HG03280 (cell line): ENCODE measurements around the gene EVC.
"Not testable (repeated sequence)": the region's sequence is repeated elsewhere in the genome, so short reads cannot be mapped to it uniquely, and the experiment has no call there.

Experiments used
- ATAC-seq: cut with Tn5 transposase; IDR thresholded peaks from one replicate; pipeline ENCODE4 v1.9.1; 2021; ENCODE audit warnings: mild to moderate bottlenecking, moderate library complexity; ENCODE audit not compliant: unreplicated experiment

EVC gene

GRCh38 chr4:5707778-5708448, 3.1 kb upstream of the EVC start:
- ATAC-seq, result peak; percentile 20

GRCh38 chr4:5708449-5709206, 2.4 kb upstream of the EVC start, which contains the start of gene EVC2:
Gene EVC2, minus strand, starts transcription at chr4:5708559. Its CDS starts 46 bp downstream, at chr4:5708513.
- ATAC-seq, result peak; percentile 31

- no peak for ATAC-seq
These were observed 1.8 kb upstream of the EVC start for GRCh38 chr4:5709207-5709575.

- ATAC-seq, result no peak
These were observed 688 bp upstream of the EVC start for GRCh38 chr4:5710065-5710960.

GRCh38 chr4:5711479-5712184, 631 bp downstream of the EVC start:
- no peak for ATAC-seq

GRCh38 chr4:5712517-5712916, 1.5 kb downstream of the EVC start:
- peak; percentile 34 for ATAC-seq

- ATAC-seq, result no peak
These were observed 1.9 kb downstream of the EVC start for GRCh38 chr4:5712931-5713330.

GRCh38 chr4:5713861-5714260, 2.9 kb downstream of the EVC start:
- no peak for ATAC-seq

- ATAC-seq, result no peak
These were observed 4.4 kb downstream of the EVC start for GRCh38 chr4:5715357-5715756.

GRCh38 chr4:5716391-5716790, 5.4 kb downstream of the EVC start:
- ATAC-seq, result no peak

GRCh38 chr4:5717449-5718158, 6.6 kb downstream of the EVC start:
- ATAC-seq, result no peak

- ATAC-seq, result no peak
These were observed 7.4 kb downstream of the EVC start for GRCh38 chr4:5718411-5718810.

- peak; percentile 73 for ATAC-seq
These were observed 8.5 kb downstream of the EVC start for GRCh38 chr4:5719350-5720055.

GRCh38 chr4:5720157-5720850, 9.3 kb downstream of the EVC start:
- no peak for ATAC-seq

GRCh38 chr4:5720980-5721379, 10.0 kb downstream of the EVC start:
- no peak for ATAC-seq

- no peak for ATAC-seq
These were observed 10.9 kb downstream of the EVC start for GRCh38 chr4:5721923-5722322.

- no peak for ATAC-seq
These were observed 11.3 kb downstream of the EVC start for GRCh38 chr4:5722328-5722727.

- no peak for ATAC-seq
These were observed 13.4 kb downstream of the EVC start for GRCh38 chr4:5724377-5724776.

GRCh38 chr4:5728412-5728811, 17.4 kb downstream of the EVC start:
- ATAC-seq, result not testable (repeated sequence)
